Esophagus squamous epithelium (tissue), 5 donors: ENCODE measurements around the gene NANOGP8. TPM values are rescaled to one million over a fixed set of nuclear protein-coding genes. Genes with fewer than 3 reads are reported as not detected.

Experiments used
- DNase-seq: peaks from one replicate; lab custom pipeline; 2025; lab: John Stamatoyannopoulos, UW
- H3K27ac ChIP-seq, 4 donors: fragments of 200-600 bp; sonication (generic); one replicate each; pipeline ENCODE4 v1.5.1; 2016 to 2019; ENCODE audit warnings: mild to moderate bottlenecking in 1 of 4
- H3K27me3 ChIP-seq, 4 donors: fragments of 200-600 bp; sonication (generic); 1 replicate in 3 of 4; 2 replicates in 1 of 4; pipeline versions ENCODE4 v1.5.1 to v1.6.0; 2017 to 2021; ENCODE audit warnings: antibody characterized with exemption in 1 of 4
- H3K36me3 ChIP-seq, 3 donors: fragments of 200-600 bp; sonication (generic); one replicate each; pipeline ENCODE4 v1.5.1; 2016 to 2019
- H3K4me1 ChIP-seq, 3 donors: fragments of 200-600 bp; sonication (generic); one replicate each; pipeline ENCODE4 v1.5.1; 2017 to 2019
- H3K4me3 ChIP-seq, 4 donors: fragments of 200-600 bp; sonication (generic); 1 replicate in 3 of 4; 2 replicates in 1 of 4; pipeline ENCODE4 v1.5.1; 2016 to 2019; ENCODE audit warnings: mild to moderate bottlenecking in 2 of 4, moderate library complexity in 1 of 4
- H3K9me3 ChIP-seq, 3 donors: fragments of 200-600 bp; sonication (generic); one replicate each; pipeline ENCODE4 v1.5.1; 2016 to 2019
- POLR2A ChIP-seq, 4 donors: fragments of 450-650 bp; IDR thresholded peaks; one replicate each; pipeline ENCODE4 v1.6.1; 2017; ENCODE audit warnings: antibody characterized with exemption in 4 of 4, mild to moderate bottlenecking in 4 of 4, moderate library complexity in 3 of 4
- WGBS, 2 donors: methylation state at CpG; one replicate each; pipeline ENCODE4 v1.1.5; 2018; 5-methylcytosine and 5-hydroxymethylcytosine counted together
- intact Hi-C: fragments of 100-400 bp; cut with DNase I; formaldehyde crosslinking; loops from one replicate; pipeline ENCODE4 v1.15.0; 2022
- total RNA-seq, 4 donors: library from RNA; depleted of rRNA; stranded (reverse); fragments of >200 nt; gene quantifications; one replicate each; pipeline ENCODE4 v1.1.0, GENCODE V29; 2016
- TF ChIP-seq, protein P1 (sequence below), 6 experiments: fragments of 450-650 bp in 4 of 6; fragments of 200-600 bp in 2 of 6; sonication (generic) in 2 of 6; IDR thresholded peaks; one replicate each; pipeline ENCODE4 v1.5.1; 2016 to 2019; ENCODE audit warnings: antibody characterized with exemption in 6 of 6, mild to moderate bottlenecking in 4 of 6, moderate library complexity in 4 of 6
- donor health status: DM: yes; HTN: yes; CAD: no.

The NANOGP8 gene
- total RNA-seq, 4 donors from 2014 or later: 0.95 to 1.6 TPM; not detected in 2

DNA sequence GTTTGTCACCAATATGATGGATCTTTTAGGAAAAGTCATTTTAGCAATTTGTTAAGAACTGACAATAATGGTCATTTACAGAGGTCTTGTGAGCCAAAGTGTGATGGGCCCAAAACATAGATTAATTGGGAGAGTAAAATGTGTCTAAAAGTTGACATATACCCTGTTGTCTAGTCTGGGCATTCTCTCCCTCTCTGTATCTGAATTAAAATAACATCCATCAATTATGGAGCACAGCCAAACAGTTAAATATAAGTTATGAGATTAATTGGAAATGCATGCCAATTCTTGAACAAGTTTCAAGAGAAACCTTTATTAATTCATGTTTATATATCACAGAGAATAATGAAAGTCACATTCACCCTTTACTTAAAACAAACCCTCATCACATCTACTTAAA, 13.6 kb upstream of the NANOGP8 start:
- intact Hi-C loops: no loop called here
- no peaks in the 10 kb centered on the region for H3K36me3 ChIP-seq
- no peak for TF ChIP-seq POLR2A (IDR thresholded peaks at IDR 0.05)
- TF ChIP-seq, protein P1, sequence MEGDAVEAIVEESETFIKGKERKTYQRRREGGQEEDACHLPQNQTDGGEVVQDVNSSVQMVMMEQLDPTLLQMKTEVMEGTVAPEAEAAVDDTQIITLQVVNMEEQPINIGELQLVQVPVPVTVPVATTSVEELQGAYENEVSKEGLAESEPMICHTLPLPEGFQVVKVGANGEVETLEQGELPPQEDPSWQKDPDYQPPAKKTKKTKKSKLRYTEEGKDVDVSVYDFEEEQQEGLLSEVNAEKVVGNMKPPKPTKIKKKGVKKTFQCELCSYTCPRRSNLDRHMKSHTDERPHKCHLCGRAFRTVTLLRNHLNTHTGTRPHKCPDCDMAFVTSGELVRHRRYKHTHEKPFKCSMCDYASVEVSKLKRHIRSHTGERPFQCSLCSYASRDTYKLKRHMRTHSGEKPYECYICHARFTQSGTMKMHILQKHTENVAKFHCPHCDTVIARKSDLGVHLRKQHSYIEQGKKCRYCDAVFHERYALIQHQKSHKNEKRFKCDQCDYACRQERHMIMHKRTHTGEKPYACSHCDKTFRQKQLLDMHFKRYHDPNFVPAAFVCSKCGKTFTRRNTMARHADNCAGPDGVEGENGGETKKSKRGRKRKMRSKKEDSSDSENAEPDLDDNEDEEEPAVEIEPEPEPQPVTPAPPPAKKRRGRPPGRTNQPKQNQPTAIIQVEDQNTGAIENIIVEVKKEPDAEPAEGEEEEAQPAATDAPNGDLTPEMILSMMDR (IDR thresholded peaks at IDR 0.05): no peak
- no peaks in the 10 kb centered on the region for H3K4me1 ChIP-seq
- H3K9me3 ChIP-seq: no peaks in the 10 kb centered on the region
- no peaks in the 10 kb centered on the region for H3K27me3 ChIP-seq
- no peak overlapping the region for H3K27ac ChIP-seq
- no peak for DNase-seq
- no peak overlapping the region for H3K4me3 ChIP-seq

DNA sequence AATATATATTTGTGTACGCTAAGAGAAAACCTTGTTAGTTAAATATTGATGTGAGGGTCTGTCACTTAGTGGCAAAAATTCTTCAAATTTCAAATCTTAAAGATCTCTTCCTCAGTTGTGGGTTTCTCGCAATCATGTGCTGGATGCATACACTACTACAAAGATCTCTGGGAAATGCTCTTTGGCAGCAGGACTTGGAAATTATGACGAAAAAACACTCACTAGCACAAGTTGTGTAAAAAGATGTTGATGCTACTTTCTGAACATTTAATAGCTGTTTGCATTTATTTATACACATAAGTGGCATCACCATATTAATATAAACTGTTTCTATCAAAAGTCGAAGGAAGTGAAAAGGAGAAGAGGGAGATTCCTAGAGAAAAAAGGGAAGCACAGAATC, 10.8 kb upstream of the NANOGP8 start:
- no peak overlapping the region for H3K4me3 ChIP-seq
- H3K27ac ChIP-seq: no peak overlapping the region
- WGBS, 2 donors: 78 to 84% methylated on average over 4 of the region's 4 CpGs
- no peak for TF ChIP-seq POLR2A (IDR thresholded peaks at IDR 0.05)
- TF ChIP-seq, protein P1 (IDR thresholded peaks at IDR 0.05): no peak
- H3K27me3 ChIP-seq: no peaks in the 10 kb centered on the region
- no peak for DNase-seq
- intact Hi-C loops: no loop called here
- H3K9me3 ChIP-seq: no peaks in the 10 kb centered on the region
- no peaks in the 10 kb centered on the region for H3K36me3 ChIP-seq
- H3K4me1 ChIP-seq: no peaks in the 10 kb centered on the region

DNA sequence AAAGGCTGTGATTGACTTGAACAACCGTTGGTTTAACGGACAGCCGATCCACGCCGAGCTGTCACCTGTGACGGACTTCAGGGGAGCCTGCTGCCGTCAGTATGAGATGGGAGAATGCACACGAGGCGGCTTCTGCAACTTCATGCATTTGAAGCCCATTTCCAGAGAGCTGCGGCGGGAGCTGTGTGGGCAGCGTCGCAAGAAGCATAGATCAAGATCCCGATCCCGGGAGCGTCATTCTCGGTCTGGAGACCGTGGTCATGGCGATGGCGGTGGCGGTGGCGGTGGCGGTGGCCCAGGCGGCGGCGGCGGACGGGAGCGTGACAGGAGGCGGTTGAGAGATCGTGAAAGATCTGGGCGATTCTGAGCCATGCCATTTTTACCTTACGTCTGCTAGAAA, 7.8 kb upstream of the NANOGP8 start:
- Histone ChIP-seq H3K4me1 (no peaks in the 10 kb centered on the region), H3K4me3 (no peak overlapping the region), H3K36me3 (no peaks in the 10 kb centered on the region), H3K27ac (no peak overlapping the region), H3K9me3 (no peaks in the 10 kb centered on the region), H3K27me3 (no peaks in the 10 kb centered on the region)
- TF ChIP-seq, protein P1 (IDR thresholded peaks at IDR 0.05): no peak
- no peak for TF ChIP-seq POLR2A (IDR thresholded peaks at IDR 0.05)
- intact Hi-C loops: no loop called here
- DNase-seq: no peak
- WGBS, 2 donors: 91 to 96% methylated on average over 24 to 26 of the region's 33 CpGs

DNA sequence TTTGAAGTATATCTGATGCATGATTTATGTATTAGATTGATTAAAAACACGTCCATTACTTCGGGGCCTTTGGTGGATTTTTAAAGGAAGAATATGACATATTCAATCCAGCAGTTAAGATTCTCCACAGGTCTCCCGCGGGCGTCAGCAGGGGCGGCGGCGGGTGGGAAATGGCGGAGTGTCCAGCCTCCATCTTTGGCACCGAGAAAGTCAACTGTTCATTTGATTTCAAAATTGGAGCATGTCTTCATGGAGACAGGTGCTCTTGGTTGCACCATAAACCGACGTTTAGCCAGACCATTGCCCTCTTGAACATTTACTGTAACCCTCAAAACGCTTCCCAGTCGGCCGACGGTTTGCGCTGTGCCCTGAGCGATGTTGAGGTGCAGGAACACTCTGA, 7.2 kb upstream of the NANOGP8 start:
- intact Hi-C loops: no loop called here
- Histone ChIP-seq H3K4me3 (no peak overlapping the region), H3K27me3 (no peaks in the 10 kb centered on the region), H3K27ac (no peak overlapping the region), H3K36me3 (no peaks in the 10 kb centered on the region), H3K9me3 (no peaks in the 10 kb centered on the region), H3K4me1 (no peaks in the 10 kb centered on the region)
- no peak for DNase-seq
- WGBS, 2 donors: 93 to 97% methylated on average over 18 of the region's 18 CpGs
- TF ChIP-seq POLR2A (IDR thresholded peaks at IDR 0.05): no peak
- TF ChIP-seq, protein P1 (IDR thresholded peaks at IDR 0.05): no peak

DNA sequence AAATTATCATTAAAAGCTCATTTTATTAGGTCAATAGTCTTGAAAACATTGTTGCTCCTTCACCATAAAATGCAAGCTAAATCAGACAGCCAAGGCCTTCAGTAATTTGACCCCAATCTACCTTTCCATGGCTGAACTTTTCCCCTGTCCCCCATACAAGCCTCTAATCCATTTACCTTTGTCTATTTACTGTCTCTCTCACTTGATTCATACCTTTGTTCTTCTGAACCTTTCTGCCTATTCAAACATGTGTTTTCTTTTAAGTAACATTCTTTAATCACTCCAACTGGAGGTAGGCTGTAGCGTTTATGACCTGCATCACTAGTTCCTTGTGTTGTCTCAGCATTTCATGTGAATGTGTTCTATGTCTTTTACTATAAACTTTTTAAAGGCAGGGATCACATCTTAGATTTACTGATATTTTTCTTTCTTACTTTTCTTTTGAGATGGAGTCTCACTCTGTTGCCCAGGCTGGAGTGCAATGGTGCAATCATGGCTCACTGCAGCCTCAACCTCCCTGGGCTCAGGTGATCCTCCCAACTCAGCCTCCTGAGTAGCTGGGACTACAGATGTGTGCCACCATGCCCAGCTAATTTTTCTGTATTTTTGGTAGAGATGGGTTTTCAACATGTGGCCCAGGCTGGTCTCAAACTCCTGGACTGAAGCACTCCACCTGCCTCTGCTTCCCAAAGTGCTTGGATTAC, 5.2 kb upstream of the NANOGP8 start:
- TF ChIP-seq, protein P1 (IDR thresholded peaks at IDR 0.05): no peak
- no peak for TF ChIP-seq POLR2A (IDR thresholded peaks at IDR 0.05)
- no peak overlapping the region for H3K27ac ChIP-seq
- no peaks in the 10 kb centered on the region for H3K36me3 ChIP-seq
- 79 to 87% methylated on average over 1 of the region's 1 CpG for WGBS, 2 donors
- DNase-seq: no peak
- no peak overlapping the region for H3K4me3 ChIP-seq
- no peaks in the 10 kb centered on the region for H3K4me1 ChIP-seq
- intact Hi-C loops: no loop called here
- no peaks in the 10 kb centered on the region for H3K9me3 ChIP-seq
- H3K27me3 ChIP-seq: no peaks in the 10 kb centered on the region
